ENCODE results near the gene TPPP3.

TPPP3 gene

DNA sequence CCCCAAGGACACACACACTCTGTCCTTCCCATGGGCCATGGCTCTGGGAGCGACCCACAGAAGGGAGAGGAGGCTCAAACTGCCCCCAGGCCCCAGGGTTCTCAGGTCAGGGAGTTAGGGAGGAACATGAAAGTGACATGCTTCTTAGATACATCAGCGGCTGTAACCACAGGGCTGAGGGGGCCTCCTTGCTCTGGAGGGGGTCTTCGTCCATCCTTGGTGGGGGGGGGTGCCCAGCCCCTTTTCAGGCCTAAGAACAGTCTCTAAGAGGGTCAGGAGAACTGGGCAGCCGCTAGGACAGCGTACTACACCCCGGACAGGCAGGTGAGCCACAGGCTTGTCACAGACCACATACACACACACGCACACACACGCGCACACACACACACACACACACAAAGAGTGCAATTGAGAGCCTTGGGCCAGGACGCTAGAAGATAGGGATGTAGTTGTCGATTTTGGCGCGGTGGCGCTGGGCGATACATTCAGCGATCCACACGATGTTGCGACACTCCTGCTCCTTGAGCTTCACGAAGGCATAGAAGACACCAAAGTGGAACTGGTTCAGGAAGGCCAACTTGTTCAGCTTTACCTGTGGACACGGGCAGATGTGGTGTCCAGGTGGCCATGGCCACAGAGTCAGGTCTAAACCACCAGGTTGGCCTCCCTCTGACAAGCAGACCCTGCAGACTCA, 44.9 kb upstream of the TPPP3 start:
- no peak for DNase-seq (ENCODE audit: extremely low spot score)
- TF ChIP-seq TARDBP (IDR thresholded peaks at IDR 0.05) (no peak), LEF1 (IDR thresholded peaks at IDR 0.05; ENCODE audit: borderline replicate concordance) (no peak), CTBP1 (IDR thresholded peaks at IDR 0.05; ENCODE audit: borderline replicate concordance) (no peak)
- ChIA-PET CTCF (interaction anchor here (1.4 kb wide), 1 partner anchor 10 kb away, joined by 3 read pairs; no protein-coding TSS in a partner anchor), POLR2A (no interaction called here)

DNA sequence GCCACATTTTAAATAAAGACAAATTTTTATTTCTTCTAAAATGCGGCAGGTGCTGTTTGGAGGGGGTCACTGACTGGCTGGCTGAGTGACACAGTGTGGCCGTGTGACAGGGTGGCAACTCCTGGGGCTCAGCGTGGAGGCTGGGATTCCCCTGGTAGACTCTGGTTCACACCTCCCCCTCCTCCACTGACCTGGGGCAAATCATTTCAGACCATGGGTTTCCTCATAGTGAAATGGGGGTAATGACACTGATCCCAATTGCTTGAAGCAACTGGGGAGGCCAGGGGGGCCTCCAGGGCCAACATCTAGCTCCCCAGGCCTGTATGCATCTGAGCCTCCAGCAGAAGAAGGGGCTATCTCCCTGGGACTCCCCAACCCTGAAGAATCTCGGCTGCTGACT, 44.2 kb upstream of the TPPP3 start:
- TF ChIP-seq L3MBTL2 (conservative IDR thresholded peaks at IDR 0.05) (no peak), FOXK2 (IDR thresholded peaks at IDR 0.05) (no peak), CTBP1 (IDR thresholded peaks at IDR 0.05; ENCODE audit: borderline replicate concordance) (no peak), SUZ12 (IDR thresholded peaks at IDR 0.05) (no peak), ARNT (IDR thresholded peaks at IDR 0.05) (no peak), FOXM1 (IDR thresholded peaks at IDR 0.05; ENCODE audit: borderline replicate concordance) (no peak), HDGF (IDR thresholded peaks at IDR 0.05; ENCODE audit: borderline replicate concordance) (no peak), ELF4 (IDR thresholded peaks at IDR 0.05) (no peak), LEF1 (IDR thresholded peaks at IDR 0.05; ENCODE audit: borderline replicate concordance) (no peak), BHLHE40 (IDR thresholded peaks at IDR 0.05; ENCODE audit: borderline replicate concordance) (no peak), FOXA1 (IDR thresholded peaks at IDR 0.05) (no peak)
- TF ChIP-seq, protein P1, sequence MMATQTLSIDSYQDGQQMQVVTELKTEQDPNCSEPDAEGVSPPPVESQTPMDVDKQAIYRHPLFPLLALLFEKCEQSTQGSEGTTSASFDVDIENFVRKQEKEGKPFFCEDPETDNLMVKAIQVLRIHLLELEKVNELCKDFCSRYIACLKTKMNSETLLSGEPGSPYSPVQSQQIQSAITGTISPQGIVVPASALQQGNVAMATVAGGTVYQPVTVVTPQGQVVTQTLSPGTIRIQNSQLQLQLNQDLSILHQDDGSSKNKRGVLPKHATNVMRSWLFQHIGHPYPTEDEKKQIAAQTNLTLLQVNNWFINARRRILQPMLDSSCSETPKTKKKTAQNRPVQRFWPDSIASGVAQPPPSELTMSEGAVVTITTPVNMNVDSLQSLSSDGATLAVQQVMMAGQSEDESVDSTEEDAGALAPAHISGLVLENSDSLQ (IDR thresholded peaks at IDR 0.05), result no peak
- DNase-seq (ENCODE audit: extremely low spot score), result no peak
- ChIA-PET POLR2A (no interaction called here), CTCF (interaction anchor here (1.4 kb wide), 1 partner anchor 10 kb away, joined by 3 read pairs; no protein-coding TSS in a partner anchor)

DNA sequence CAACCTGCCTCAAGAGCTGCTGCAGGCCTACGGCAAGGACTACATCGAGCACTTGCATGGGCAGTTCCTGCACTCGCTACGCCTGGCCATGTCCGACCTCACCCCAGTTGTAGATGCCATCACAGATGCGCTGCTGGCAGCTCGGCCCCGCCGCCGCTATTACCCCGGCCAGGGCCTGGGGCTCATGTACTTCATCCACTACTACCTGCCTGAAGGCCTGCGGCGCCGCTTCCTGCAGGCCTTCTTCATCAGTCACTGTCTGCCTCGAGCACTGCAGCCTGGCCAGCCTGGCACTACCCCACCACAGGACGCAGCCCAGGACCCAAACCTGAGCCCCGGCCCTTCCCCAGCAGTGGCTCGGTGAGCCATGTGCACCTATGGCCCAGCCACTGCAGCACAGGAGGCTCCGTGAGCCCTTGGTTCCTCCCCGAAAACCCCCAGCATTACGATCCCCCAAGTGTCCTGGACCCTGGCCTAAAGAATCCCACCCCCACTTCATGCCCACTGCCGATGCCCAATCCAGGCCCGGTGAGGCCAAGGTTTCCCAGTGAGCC, 43.4 kb upstream of the TPPP3 start:
- DNase-seq (ENCODE audit: extremely low spot score), result no peak
- ChIA-PET CTCF (interaction anchor here (0.6 kb wide), 1 partner anchor 64 kb away, joined by 3 read pairs; no protein-coding TSS in a partner anchor), POLR2A (no interaction called here)
- TF ChIP-seq FOXK2 (IDR thresholded peaks at IDR 0.05) (no peak), L3MBTL2 (conservative IDR thresholded peaks at IDR 0.05) (no peak), BHLHE40 (IDR thresholded peaks at IDR 0.05; ENCODE audit: borderline replicate concordance) (no peak), ZNF384 (IDR thresholded peaks at IDR 0.05) (no peak), ARNT (IDR thresholded peaks at IDR 0.05) (no peak), TARDBP (IDR thresholded peaks at IDR 0.05) (no peak), SP1 (IDR thresholded peaks at IDR 0.05) (no peak), FOXM1 (IDR thresholded peaks at IDR 0.05; ENCODE audit: borderline replicate concordance) (no peak), ELF4 (IDR thresholded peaks at IDR 0.05) (no peak), HDGF (IDR thresholded peaks at IDR 0.05; ENCODE audit: borderline replicate concordance) (no peak), SUZ12 (IDR thresholded peaks at IDR 0.05) (no peak), CTBP1 (IDR thresholded peaks at IDR 0.05; ENCODE audit: borderline replicate concordance) (no peak)
- TF ChIP-seq, protein P1 (IDR thresholded peaks at IDR 0.05), result no peak

DNA sequence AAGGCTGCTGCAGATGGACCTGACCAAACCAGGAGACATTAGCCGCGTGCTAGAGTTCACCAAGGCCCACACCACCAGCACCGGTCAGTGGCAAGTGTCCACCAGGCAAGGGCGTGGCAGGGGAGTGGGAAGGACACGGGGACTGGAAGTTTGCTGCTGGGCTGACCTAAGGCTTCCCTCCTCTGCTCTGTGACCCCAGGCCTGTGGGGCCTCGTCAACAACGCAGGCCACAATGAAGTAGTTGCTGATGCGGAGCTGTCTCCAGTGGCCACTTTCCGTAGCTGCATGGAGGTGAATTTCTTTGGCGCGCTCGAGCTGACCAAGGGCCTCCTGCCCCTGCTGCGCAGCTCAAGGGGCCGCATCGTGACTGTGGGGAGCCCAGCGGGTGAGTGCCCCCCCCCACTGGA, 42.5 kb upstream of the TPPP3 start:
- CTCF ChIA-PET, result interaction anchor here (0.6 to 1.0 kb wide), 3 partner anchors 10 to 63 kb away, joined by 3 read pairs; no protein-coding TSS in a partner anchor
- no peak for TF ChIP-seq CTBP1 (IDR thresholded peaks at IDR 0.05; ENCODE audit: borderline replicate concordance)
- TF ChIP-seq L3MBTL2 (conservative IDR thresholded peaks at IDR 0.05), result no peak
- TF ChIP-seq NFRKB (IDR thresholded peaks at IDR 0.05), result no peak
- no peak for TF ChIP-seq ARNT (IDR thresholded peaks at IDR 0.05)
- no peak for TF ChIP-seq FOXA1 (IDR thresholded peaks at IDR 0.05)
- no peak for TF ChIP-seq BHLHE40 (IDR thresholded peaks at IDR 0.05; ENCODE audit: borderline replicate concordance)
- TF ChIP-seq TARDBP (IDR thresholded peaks at IDR 0.05), result no peak
- TF ChIP-seq ELF4 (IDR thresholded peaks at IDR 0.05), result no peak
- TF ChIP-seq FOXM1 (IDR thresholded peaks at IDR 0.05; ENCODE audit: borderline replicate concordance), result no peak
- no peak for TF ChIP-seq SUZ12 (IDR thresholded peaks at IDR 0.05)
- TF ChIP-seq FOXK2 (IDR thresholded peaks at IDR 0.05), result no peak
- no peak for TF ChIP-seq LEF1 (IDR thresholded peaks at IDR 0.05; ENCODE audit: borderline replicate concordance)
- TF ChIP-seq, protein P1 (IDR thresholded peaks at IDR 0.05), result no peak
- no peak for TF ChIP-seq ZNF384 (IDR thresholded peaks at IDR 0.05)
- TF ChIP-seq SP1 (IDR thresholded peaks at IDR 0.05), result no peak
- TF ChIP-seq HDGF (IDR thresholded peaks at IDR 0.05; ENCODE audit: borderline replicate concordance), result no peak
- POLR2A ChIA-PET, result no interaction called here
- DNase-seq (ENCODE audit: extremely low spot score), result no peak

DNA sequence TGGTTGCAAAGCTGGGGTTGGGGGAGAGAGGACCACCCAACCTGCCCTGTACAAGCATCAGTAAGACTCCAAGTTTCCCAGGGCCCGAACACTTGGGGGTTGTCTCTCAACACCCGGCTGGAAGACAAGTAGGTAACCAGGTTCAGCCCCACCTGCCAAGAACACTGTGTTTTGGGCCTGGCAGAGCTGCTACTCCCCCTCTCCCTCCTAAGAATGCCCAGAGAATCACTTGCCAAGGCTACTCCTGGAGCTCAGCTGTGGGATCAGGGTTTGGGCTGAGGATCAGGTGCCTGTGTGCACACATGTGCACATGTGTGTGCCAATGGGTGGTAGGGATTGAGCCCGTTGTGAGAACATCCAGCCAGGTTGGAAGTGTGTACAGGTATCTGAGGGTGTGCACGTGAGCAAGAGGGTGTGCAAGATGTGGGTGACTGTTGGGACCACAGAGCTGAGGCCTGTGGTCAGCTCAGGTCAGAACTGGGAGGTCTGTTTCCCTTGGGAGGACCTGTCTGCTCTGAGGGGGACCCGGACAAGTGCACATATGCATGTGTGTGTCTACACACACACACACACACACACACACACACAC, 39.9 kb upstream of the TPPP3 start:
- no peak for TF ChIP-seq L3MBTL2 (conservative IDR thresholded peaks at IDR 0.05)
- no peak for TF ChIP-seq BHLHE40 (IDR thresholded peaks at IDR 0.05; ENCODE audit: borderline replicate concordance)
- no peak for TF ChIP-seq TARDBP (IDR thresholded peaks at IDR 0.05)
- no peak for TF ChIP-seq ARNT (IDR thresholded peaks at IDR 0.05)
- TF ChIP-seq LEF1 (IDR thresholded peaks at IDR 0.05; ENCODE audit: borderline replicate concordance), result no peak
- no peak for TF ChIP-seq HDGF (IDR thresholded peaks at IDR 0.05; ENCODE audit: borderline replicate concordance)
- no peak for TF ChIP-seq ELF4 (IDR thresholded peaks at IDR 0.05)
- TF ChIP-seq ZNF384 (IDR thresholded peaks at IDR 0.05), result no peak
- no peak for TF ChIP-seq FOXK2 (IDR thresholded peaks at IDR 0.05)
- no peak for TF ChIP-seq SP1 (IDR thresholded peaks at IDR 0.05)
- no peak for TF ChIP-seq FOXM1 (IDR thresholded peaks at IDR 0.05; ENCODE audit: borderline replicate concordance)
- TF ChIP-seq, protein P1 (IDR thresholded peaks at IDR 0.05), result no peak
- TF ChIP-seq NFRKB (IDR thresholded peaks at IDR 0.05), result no peak
- no peak for TF ChIP-seq CTBP1 (IDR thresholded peaks at IDR 0.05; ENCODE audit: borderline replicate concordance)
- no peak for TF ChIP-seq SUZ12 (IDR thresholded peaks at IDR 0.05)
- no peak for TF ChIP-seq FOXA1 (IDR thresholded peaks at IDR 0.05)
- POLR2A ChIA-PET, result no interaction called here
- CTCF ChIA-PET, result interaction anchor here (1.1 kb wide), 1 partner anchor 13 kb away, joined by 5 read pairs; no protein-coding TSS in a partner anchor
- DNase-seq (ENCODE audit: extremely low spot score), result no peak

Data from HEK293T (cell line).